ENCODE measurements around the gene RSPO3.

DNA sequence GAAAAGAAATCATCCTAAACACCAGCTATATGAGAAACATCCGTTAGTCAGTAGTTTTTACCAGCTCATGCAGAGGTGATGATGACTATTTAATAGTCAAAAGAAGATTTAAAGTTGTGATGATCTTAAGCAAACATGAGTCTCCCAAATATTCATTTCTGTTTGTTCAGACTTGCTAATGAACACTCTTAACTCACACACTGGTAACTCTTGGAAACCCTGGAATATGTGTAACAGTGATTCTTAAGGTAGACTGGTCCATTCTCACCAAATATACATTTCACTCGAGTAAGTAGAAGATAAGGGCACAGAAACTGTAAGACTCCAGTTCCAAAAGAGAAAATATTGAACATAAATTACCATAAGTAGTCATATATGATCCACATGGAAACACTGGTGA, 29.1 kb downstream of the RSPO3 start:
- TF ChIP-seq, protein P1, sequence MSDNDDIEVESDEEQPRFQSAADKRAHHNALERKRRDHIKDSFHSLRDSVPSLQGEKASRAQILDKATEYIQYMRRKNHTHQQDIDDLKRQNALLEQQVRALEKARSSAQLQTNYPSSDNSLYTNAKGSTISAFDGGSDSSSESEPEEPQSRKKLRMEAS (IDR thresholded peaks at IDR 0.05), result no peak
- TF ChIP-seq SRF (IDR thresholded peaks at IDR 0.05; ENCODE audit: low read depth, low read length), result no peak
- no peak for TF ChIP-seq CHD2 (IDR thresholded peaks at IDR 0.05; ENCODE audit: low read depth, low read length)
- TF ChIP-seq, protein P2, sequence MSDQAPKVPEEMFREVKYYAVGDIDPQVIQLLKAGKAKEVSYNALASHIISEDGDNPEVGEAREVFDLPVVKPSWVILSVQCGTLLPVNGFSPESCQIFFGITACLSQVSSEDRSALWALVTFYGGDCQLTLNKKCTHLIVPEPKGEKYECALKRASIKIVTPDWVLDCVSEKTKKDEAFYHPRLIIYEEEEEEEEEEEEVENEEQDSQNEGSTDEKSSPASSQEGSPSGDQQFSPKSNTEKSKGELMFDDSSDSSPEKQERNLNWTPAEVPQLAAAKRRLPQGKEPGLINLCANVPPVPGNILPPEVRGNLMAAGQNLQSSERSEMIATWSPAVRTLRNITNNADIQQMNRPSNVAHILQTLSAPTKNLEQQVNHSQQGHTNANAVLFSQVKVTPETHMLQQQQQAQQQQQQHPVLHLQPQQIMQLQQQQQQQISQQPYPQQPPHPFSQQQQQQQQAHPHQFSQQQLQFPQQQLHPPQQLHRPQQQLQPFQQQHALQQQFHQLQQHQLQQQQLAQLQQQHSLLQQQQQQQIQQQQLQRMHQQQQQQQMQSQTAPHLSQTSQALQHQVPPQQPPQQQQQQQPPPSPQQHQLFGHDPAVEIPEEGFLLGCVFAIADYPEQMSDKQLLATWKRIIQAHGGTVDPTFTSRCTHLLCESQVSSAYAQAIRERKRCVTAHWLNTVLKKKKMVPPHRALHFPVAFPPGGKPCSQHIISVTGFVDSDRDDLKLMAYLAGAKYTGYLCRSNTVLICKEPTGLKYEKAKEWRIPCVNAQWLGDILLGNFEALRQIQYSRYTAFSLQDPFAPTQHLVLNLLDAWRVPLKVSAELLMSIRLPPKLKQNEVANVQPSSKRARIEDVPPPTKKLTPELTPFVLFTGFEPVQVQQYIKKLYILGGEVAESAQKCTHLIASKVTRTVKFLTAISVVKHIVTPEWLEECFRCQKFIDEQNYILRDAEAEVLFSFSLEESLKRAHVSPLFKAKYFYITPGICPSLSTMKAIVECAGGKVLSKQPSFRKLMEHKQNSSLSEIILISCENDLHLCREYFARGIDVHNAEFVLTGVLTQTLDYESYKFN (CRISPR knock-in tag; conservative IDR thresholded peaks at IDR 0.05), result no peak
- TF ChIP-seq ZFP36 (IDR thresholded peaks at IDR 0.05; ENCODE audit: borderline replicate concordance, low read depth, low read length, partially characterized antibody), result no peak
- TF ChIP-seq NFIC (IDR thresholded peaks at IDR 0.05; ENCODE audit: low read length), result no peak
- no peak for TF ChIP-seq MXD4 (CRISPR knock-in tag; IDR thresholded peaks at IDR 0.05)

Measured in HepG2 (cell line).